Cardiac muscle cell (in vitro differentiated cells and primary cell): ENCODE data around the gene VPS9D1. TPM values are rescaled to one million over a fixed set of nuclear protein-coding genes. Genes with fewer than 3 reads are reported as not detected.

Experiments used
- DNase-seq, 2 donors: peaks; one replicate each; pipeline versions ENCODE4 v3.0.0 to v3.0.0-alpha.2; 2010 to 2017; ENCODE audit warnings: low read depth in 1 of 2, low spot score in 1 of 2
- H3K27ac ChIP-seq: fragments of 200-600 bp; sonication (generic); 2 replicates; pipeline ENCODE4 v1.5.1; 2016
- H3K27me3 ChIP-seq: fragments of 200-600 bp; sonication (generic); 2 replicates; pipeline ENCODE4 v1.6.0; 2016; ENCODE audit warnings: control low read depth
- H3K36me3 ChIP-seq: fragments of 200-600 bp; sonication (generic); 2 replicates; pipeline ENCODE4 v1.5.1; 2016; ENCODE audit warnings: control low read depth
- H3K4me1 ChIP-seq: fragments of 200-600 bp; sonication (generic); 2 replicates; pipeline ENCODE4 v1.8.1; 2017; ENCODE audit warnings: low read depth, mild to moderate bottlenecking, mixed run types
- H3K4me3 ChIP-seq: fragments of 200-600 bp; sonication (generic); 2 replicates; pipeline ENCODE4 v1.5.1; 2016; ENCODE audit warnings: mild to moderate bottlenecking
- H3K9me3 ChIP-seq: fragments of 200-600 bp; sonication (generic); 2 replicates; pipeline ENCODE4 v1.5.1; 2017; ENCODE audit warnings: low read depth, mild to moderate bottlenecking, control low read depth
- CTCF ChIP-seq: IDR thresholded peaks from 2 replicates; pipeline ENCODE4 v1.5.1; 2012; ENCODE audit warnings: low read depth, mild to moderate bottlenecking, low read length
- polyA plus RNA-seq: library from polyadenylated mRNA; unstranded; fragments of >200 nt; fragmentation: Nextera tagmentation; extraction: Ambion mirVana; gene quantifications from 2 replicates; pipeline ENCODE4 v1.2.1, GENCODE V29; 2016
- total RNA-seq: library from RNA; depleted of rRNA; stranded (reverse); fragments of >200 nt; gene quantifications from 2 replicates; pipeline ENCODE4 v1.2.3, GENCODE V29; 2016

The VPS9D1 gene
- total and polyA plus RNA-seq, 2 experiments from 2014 or later, result 21.3 to 22.3 TPM

DNA sequence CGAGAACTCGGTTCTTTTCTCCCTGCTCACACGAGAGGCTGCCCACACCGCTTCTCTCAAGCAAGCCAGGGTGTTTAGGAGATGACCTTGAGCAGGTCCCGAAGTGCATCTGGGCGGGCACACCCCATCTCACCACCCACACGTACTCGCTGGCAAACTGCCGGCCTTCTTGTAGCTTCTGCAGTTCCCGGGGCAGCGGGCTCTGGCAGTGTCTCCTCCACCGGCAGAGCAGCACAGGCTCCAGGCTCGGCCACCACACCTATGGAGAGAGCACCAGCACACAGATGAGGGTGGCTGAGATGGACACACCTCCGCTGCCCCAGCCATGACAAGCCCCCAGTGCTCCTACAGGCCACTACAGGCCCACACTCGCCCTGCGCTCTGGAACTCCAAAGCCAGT lies 24.1 kb upstream of the VPS9D1 start:
- H3K36me3 ChIP-seq, result peaks cover 6% of the 10 kb centered on the region
- no peaks in the 10 kb centered on the region for H3K27me3 ChIP-seq
- no peak overlapping the region for H3K27ac ChIP-seq
- no peak for TF ChIP-seq CTCF
- peaks cover 18% of the 10 kb centered on the region for H3K4me1 ChIP-seq
- no peak overlapping the region for H3K4me3 ChIP-seq
- no peaks in the 10 kb centered on the region for H3K9me3 ChIP-seq
- DNase-seq, result no peak

- H3K27me3 ChIP-seq, result no peaks in the 10 kb centered on the region
- peaks cover 18% of the 10 kb centered on the region for H3K4me1 ChIP-seq
- peak overlapping the region; percentile 61 for H3K27ac ChIP-seq
- no peak for DNase-seq
- H3K9me3 ChIP-seq, result no peaks in the 10 kb centered on the region
- H3K36me3 ChIP-seq, result peaks cover 23% of the 10 kb centered on the region
- H3K4me3 ChIP-seq, result no peak overlapping the region
- no peak for TF ChIP-seq CTCF
These were observed 22.2 kb upstream of the VPS9D1 start for GRCh38 chr16:89742948-89743347.

GRCh38 chr16:89741342-89742014 lies 20.8 kb upstream of the VPS9D1 start:
- H3K4me3 ChIP-seq, result no peak overlapping the region
- peaks cover 31% of the 10 kb centered on the region for H3K36me3 ChIP-seq
- peak in 1 of 2 donors; percentile 65 for DNase-seq
- H3K27me3 ChIP-seq, result no peaks in the 10 kb centered on the region
- H3K9me3 ChIP-seq, result no peaks in the 10 kb centered on the region
- peak overlapping the region; percentile 61 for H3K27ac ChIP-seq
- H3K4me1 ChIP-seq, result peaks cover 18% of the 10 kb centered on the region
- no peak for TF ChIP-seq CTCF

DNA sequence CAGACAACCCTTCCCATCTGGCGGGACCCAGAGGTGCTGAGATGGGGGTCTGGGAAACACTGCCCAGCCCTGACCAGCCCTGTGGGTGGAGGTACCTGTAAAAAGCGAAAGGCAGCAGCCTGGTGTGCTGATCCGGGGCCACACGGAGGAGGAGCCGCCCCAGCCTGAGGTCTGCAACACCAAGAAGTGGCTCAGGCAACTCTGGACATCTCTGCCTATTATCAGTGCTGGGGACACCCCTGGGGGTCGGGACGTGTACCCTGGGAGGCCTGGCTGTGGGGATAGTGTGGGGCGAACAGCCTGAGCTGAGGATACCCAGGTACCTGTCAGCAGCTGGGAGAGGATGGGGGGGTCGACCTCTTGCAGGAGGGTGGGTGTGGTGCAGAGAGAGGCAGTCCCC lies 18.7 kb upstream of the VPS9D1 start:
- no peak for DNase-seq
- peaks cover 40% of the 10 kb centered on the region for H3K36me3 ChIP-seq

GRCh38 chr16:89738538-89739317 lies 18.0 kb upstream of the VPS9D1 start:
- peaks cover 18% of the 10 kb centered on the region for H3K4me1 ChIP-seq
- TF ChIP-seq CTCF, result no peak
- peak overlapping the region; percentile 61 for H3K27ac ChIP-seq
- DNase-seq, result no peak
- H3K27me3 ChIP-seq, result no peaks in the 10 kb centered on the region
- peaks cover 45% of the 10 kb centered on the region for H3K36me3 ChIP-seq
- no peak overlapping the region for H3K4me3 ChIP-seq
- no peaks in the 10 kb centered on the region for H3K9me3 ChIP-seq

More for the DNA sequence above, 18.7 kb upstream of the VPS9D1 start:
- peak overlapping the region; percentile 61 for H3K27ac ChIP-seq
- no peak overlapping the region for H3K4me3 ChIP-seq
- H3K4me1 ChIP-seq, result peaks cover 18% of the 10 kb centered on the region
- TF ChIP-seq CTCF, result no peak
- H3K9me3 ChIP-seq, result no peaks in the 10 kb centered on the region
- no peaks in the 10 kb centered on the region for H3K27me3 ChIP-seq
